Posterior vena cava (tissue), 2 donors: ENCODE measurements around the gene DYRK1A. TPM values are rescaled to one million over a fixed set of nuclear protein-coding genes. Genes with fewer than 3 reads are reported as not detected.

Experiments used
- DNase-seq: peaks from one replicate; pipeline ENCODE4 v3.0.0-alpha.2; 2020; ENCODE audit warnings: low spot score
- intact Hi-C, 2 donors: fragments of 100-400 bp; cut with DNase I; formaldehyde crosslinking; loops; one replicate each; pipeline versions ENCODE4 v1.14.1 to v1.14.2; 2022 to 2023
- total RNA-seq, 2 donors: library from RNA; stranded (reverse); fragmentation: NEBNext Ultra II Directional; extraction: Animal tissue kit (Norgen Biotek cat#: 25700); gene quantifications; one replicate each; pipeline ENCODE4 v1.2.1, GENCODE V29; 2021
- donor health status: DM: yes; HTN: yes; CAD: no.
- donor health status: DM: yes; HTN: yes; CAD: no.

Gene DYRK1A
- total RNA-seq, 2 donors from 2014 or later = 58.1 to 68.2 TPM

GRCh38 chr21:37459575-37459974 is 93.0 kb downstream of the DYRK1A start:
- intact Hi-C loops = loop anchor here in 1 of 2 donors (10.0 kb wide), 1 partner anchor 85 kb away; no protein-coding TSS in a partner anchor

GRCh38 chr21:37460196-37460595 is 93.6 kb downstream of the DYRK1A start:
- intact Hi-C loops = no loop called here
- no peak for DNase-seq

More at GRCh38 chr21:37459575-37459974, 93.0 kb downstream of the DYRK1A start:
- DNase-seq = no peak

GRCh38 chr21:37461479-37461878 is 94.9 kb downstream of the DYRK1A start:
- intact Hi-C loops = no loop called here

GRCh38 chr21:37462087-37462861 is 95.7 kb downstream of the DYRK1A start:
- DNase-seq = no peak
- intact Hi-C loops = no loop called here

More at GRCh38 chr21:37461479-37461878, 94.9 kb downstream of the DYRK1A start:
- no peak for DNase-seq

- DNase-seq = no peak
- intact Hi-C loops = no loop called here
These were observed 96.7 kb downstream of the DYRK1A start for GRCh38 chr21:37463083-37463801.

GRCh38 chr21:37467082-37467481 is 100.5 kb downstream of the DYRK1A start:
- intact Hi-C loops = no loop called here
- DNase-seq = no peak

- no peak for DNase-seq
- intact Hi-C loops = no loop called here
These were observed 102.3 kb downstream of the DYRK1A start for GRCh38 chr21:37468909-37469308.

- intact Hi-C loops = no loop called here
These were observed 102.9 kb downstream of the DYRK1A start for GRCh38 chr21:37469441-37469840.

GRCh38 chr21:37472581-37472980 is 106.0 kb downstream of the DYRK1A start:
- intact Hi-C loops = no loop called here
- no peak for DNase-seq

More at GRCh38 chr21:37469441-37469840, 102.9 kb downstream of the DYRK1A start:
- no peak for DNase-seq

GRCh38 chr21:37473491-37473890 is 106.9 kb downstream of the DYRK1A start:
- no peak for DNase-seq
- intact Hi-C loops = no loop called here

GRCh38 chr21:37474342-37474741 is 107.8 kb downstream of the DYRK1A start:
- no peak for DNase-seq
- intact Hi-C loops = no loop called here

- DNase-seq = no peak
- intact Hi-C loops = no loop called here
These were observed 108.8 kb downstream of the DYRK1A start for GRCh38 chr21:37475186-37475868.

GRCh38 chr21:37478794-37479193 is 112.2 kb downstream of the DYRK1A start:
- intact Hi-C loops = no loop called here

GRCh38 chr21:37483776-37484175 is 117.2 kb downstream of the DYRK1A start:
- intact Hi-C loops = no loop called here

More at GRCh38 chr21:37478794-37479193, 112.2 kb downstream of the DYRK1A start:
- no peak for DNase-seq

GRCh38 chr21:37484535-37485474 is 118.2 kb downstream of the DYRK1A start:
- intact Hi-C loops = no loop called here
- no peak for DNase-seq

More at GRCh38 chr21:37483776-37484175, 117.2 kb downstream of the DYRK1A start:
- no peak for DNase-seq

- intact Hi-C loops = no loop called here
- DNase-seq = no peak
These were observed 123.0 kb downstream of the DYRK1A start for GRCh38 chr21:37489553-37489952.

GRCh38 chr21:37490084-37490483 is 123.5 kb downstream of the DYRK1A start:
- intact Hi-C loops = no loop called here
- DNase-seq = no peak

- intact Hi-C loops = no loop called here
- no peak for DNase-seq
These were observed 130.4 kb downstream of the DYRK1A start for GRCh38 chr21:37496972-37497371.

GRCh38 chr21:37498664-37499063 is 132.1 kb downstream of the DYRK1A start:
- intact Hi-C loops = no loop called here
- no peak for DNase-seq
